NCI-H69 (cell line): Measurements from ENCODE around the gene OR4C3.
"Not testable (repeated sequence)": the region's sequence is repeated elsewhere in the genome, so short reads cannot be mapped to it uniquely, and the experiment has no call there.

Experiments used
- DNase-seq: peaks from one replicate; lab custom pipeline; 2025; lab: John Stamatoyannopoulos, UW

The OR4C3 gene

GRCh38 chr11:48324620-48325019, at the start of gene OR4C3:
OR4C3 (plus strand) TSS chr11:48324920; CDS start chr11:48325022, 102 bp downstream.
- not testable (repeated sequence) for DNase-seq

DNA sequence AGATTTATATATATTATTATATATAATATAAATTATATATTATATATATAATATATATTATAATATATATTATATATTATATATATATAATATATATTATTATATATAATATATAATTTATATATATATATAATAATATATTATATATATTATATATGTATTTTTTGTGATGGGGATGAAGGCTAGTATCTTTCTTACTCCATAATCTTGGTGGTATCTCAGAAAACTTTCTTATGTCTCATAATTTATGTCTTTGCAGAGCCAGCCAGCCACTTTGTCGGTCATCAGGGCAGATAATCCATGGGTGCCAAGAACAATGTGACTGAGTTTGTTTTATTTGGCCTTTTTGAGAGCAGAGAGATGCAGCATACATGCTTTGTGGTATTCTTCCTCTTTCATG, 18.8 kb upstream of the OR4C3 start, which contains the start of gene OR4S1:
Gene OR4S1, plus strand, starts transcription at position 301 of the 400 bp plus-strand sequence. Its CDS starts 0 bp downstream, at position 301.
- no peak for DNase-seq

GRCh38 chr11:48307760-48308386, 16.8 kb upstream of the OR4C3 start:
- DNase-seq: peak; percentile 44

DNA sequence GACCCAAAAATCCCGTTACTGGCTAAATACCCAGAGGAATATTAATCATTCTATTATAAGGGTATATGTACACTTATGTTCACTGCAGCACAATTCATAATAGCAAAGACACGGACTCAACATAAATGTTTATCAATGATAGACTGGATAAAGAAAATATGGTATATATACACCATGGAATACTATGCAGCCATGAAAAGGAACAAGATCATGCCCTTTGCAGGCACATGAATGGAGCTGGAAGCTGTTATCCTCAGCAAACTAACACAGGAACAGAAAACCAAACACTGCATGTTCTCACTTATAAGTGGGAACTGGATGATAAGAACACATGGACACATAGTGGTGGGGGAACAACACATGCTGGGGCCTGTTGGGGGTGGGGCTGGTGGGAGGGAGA, 11.1 kb upstream of the OR4C3 start:
- not testable (repeated sequence) for DNase-seq

DNA sequence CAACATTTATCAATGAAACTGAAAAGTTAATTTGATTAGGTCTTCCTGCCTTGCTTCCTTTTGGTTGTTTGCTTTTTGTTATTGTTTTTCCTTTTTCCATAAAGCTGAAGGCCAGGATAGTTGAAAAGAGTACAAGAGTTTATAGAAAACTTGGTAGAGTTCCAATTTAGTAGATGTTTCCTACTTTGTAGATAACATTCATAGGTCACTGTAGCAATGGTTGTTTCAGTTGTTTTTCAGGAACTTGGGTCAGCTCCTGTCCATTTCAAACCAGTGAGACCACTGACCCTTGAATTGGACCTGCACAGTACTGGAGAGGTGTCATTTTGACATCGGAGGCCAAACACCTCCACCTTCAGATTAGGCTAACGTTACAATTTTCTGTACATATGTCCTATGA, 4.9 kb upstream of the OR4C3 start:
- DNase-seq: not testable (repeated sequence)

DNA sequence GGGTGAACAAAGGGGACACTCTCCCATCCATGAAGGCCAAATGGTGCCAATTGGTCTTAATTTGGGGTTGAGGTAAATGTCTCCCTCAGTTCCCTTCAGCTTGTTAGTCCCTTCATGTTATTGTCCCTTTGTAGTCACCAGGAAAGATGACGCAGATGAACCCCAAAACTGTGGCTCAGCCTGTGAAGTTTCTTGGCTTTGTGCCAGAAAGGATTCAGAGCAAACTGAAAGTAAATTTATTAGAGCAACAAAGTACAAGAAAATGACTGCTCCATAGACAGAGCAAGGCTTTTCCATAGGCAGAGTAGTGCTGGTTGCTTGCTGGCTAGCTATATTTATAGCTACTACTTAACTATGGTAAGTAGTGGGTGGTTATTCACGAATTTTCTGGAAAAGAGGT, 16.7 kb downstream of the OR4C3 start:
- DNase-seq: no peak

GRCh38 chr11:48342505-48342904, 17.8 kb downstream of the OR4C3 start:
- not testable (repeated sequence) for DNase-seq

DNA sequence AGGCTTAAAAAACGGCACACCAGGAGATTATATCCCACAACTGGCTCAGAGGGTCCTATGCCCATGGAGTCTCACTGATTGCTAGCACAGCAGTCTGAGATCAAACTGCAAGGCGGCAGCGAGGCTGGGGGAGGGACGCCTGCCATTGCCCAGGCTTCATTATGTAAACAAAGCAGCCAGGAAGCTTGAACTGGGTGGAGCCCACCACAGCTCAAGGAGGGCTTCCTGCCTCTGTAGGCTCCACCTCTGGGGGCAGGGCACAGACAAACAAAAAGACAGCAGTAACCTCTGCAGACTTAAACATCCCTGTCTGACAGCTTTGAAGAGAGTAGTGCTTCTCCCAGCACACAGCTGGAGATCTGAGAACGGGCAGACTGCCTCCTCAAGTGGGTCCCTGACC, 21.6 kb downstream of the OR4C3 start:
- DNase-seq: not testable (repeated sequence)

DNA sequence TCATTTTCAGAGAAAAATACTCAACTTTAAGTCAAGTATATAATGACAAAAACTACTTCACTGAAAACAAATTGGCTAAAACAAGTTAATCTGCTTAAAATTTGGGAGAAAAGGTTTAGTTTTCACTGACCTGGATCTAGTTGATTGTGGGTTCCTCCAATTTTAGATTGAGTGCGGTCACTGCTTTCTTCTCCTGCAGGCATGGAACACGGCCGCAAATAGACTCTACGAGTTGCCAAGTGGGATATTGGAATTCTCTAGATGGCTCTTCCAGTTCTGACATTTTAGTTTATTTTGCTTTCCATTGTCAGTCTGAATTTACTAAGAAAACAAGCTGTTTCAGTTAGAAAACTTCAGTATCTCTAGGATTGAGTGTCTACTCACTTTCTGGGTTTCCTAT, 29.3 kb downstream of the OR4C3 start:
- no peak for DNase-seq

- no peak for DNase-seq
Measured at GRCh38 chr11:48354677-48355076, 30.0 kb downstream of the OR4C3 start.

- not testable (repeated sequence) for DNase-seq
Measured at GRCh38 chr11:48361289-48361688, 36.6 kb downstream of the OR4C3 start.

DNA sequence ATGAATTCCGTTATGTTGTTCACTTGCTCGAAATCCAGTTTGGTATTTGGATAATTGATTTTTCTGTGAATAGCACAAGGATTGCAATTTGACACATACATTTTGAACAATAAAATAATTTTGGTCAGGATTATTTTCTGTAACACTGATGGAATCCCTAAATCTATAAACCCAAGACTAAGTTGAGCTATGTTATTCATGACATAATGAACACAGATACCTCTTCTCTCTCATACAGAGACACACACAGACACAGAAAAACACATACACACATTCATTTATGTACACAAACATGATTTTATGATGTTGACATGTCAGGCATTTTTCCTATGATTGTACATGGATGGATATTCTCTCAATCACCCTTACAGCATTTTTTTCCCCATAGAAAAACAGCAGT, 41.6 kb downstream of the OR4C3 start, which contains the start of gene OR4C5:
Gene OR4C5, minus strand, starts transcription at position 101 of the 400 bp plus-strand sequence. Its CDS starts 0 bp downstream, at position 101.
- DNase-seq: no peak
